ENCODE measurements around the gene EYS.

GRCh38 chr6:64428186-64428585 is 1278.8 kb downstream of the EYS start:
- TF ChIP-seq EZH2 (IDR thresholded peaks at IDR 0.05; ENCODE audit: insufficient read depth, poor library complexity, severe bottlenecking) (no peak), EZH2phosphoT487 (IDR thresholded peaks at IDR 0.05; ENCODE audit: insufficient read depth, low read depth) (no peak)

Measured in GM23248 (cell line).